Parathyroid adenoma (tissue), 2 donors: ENCODE data around the gene MCM3.

ENCODE experiments used
- H2AFZ ChIP-seq: fragments of 300-600 bp; sonication (generic); one replicate; pipeline ENCODE4 v1.7.0; 2017; ENCODE audit warnings: antibody characterized with exemption, mild to moderate bottlenecking
- H3K27ac ChIP-seq: fragments of 300-600 bp; sonication (generic); one replicate; pipeline ENCODE4 v1.7.0; 2017
- H3K27me3 ChIP-seq: fragments of 300-600 bp; sonication (generic); one replicate; pipeline ENCODE4 v1.7.0; 2017; ENCODE audit warnings: low read length; ENCODE audit not compliant: control insufficient read depth, insufficient read depth
- H3K36me3 ChIP-seq: fragments of 300-600 bp; sonication (generic); one replicate; pipeline ENCODE4 v1.7.0; 2017; ENCODE audit warnings: low read length; ENCODE audit not compliant: control insufficient read depth, insufficient read depth
- H3K4me1 ChIP-seq: fragments of 300-600 bp; sonication (generic); one replicate; pipeline ENCODE4 v1.7.0; 2017; ENCODE audit warnings: control low read depth
- H3K4me2 ChIP-seq: fragments of 300-600 bp; sonication (generic); one replicate; pipeline ENCODE4 v1.7.0; 2017; ENCODE audit warnings: low read length
- H3K4me3 ChIP-seq: fragments of 300-600 bp; sonication (generic); one replicate; pipeline ENCODE4 v1.7.0; 2017; ENCODE audit warnings: low read depth, low read length
- H3K79me2 ChIP-seq: fragments of 300-600 bp; sonication (generic); one replicate; pipeline ENCODE4 v1.7.0; 2017; ENCODE audit warnings: control low read depth
- H3K9ac ChIP-seq: fragments of 300-600 bp; sonication (generic); one replicate; pipeline ENCODE4 v1.7.0; 2017; ENCODE audit warnings: mild to moderate bottlenecking
- H3K9me3 ChIP-seq: fragments of 300-600 bp; sonication (generic); one replicate; pipeline ENCODE4 v1.7.0; 2017; ENCODE audit warnings: low read length; ENCODE audit not compliant: control insufficient read depth
- CTCF ChIP-seq: fragments of 300-600 bp; sonication (generic); IDR thresholded peaks from one replicate; pipeline ENCODE4 v1.7.0; 2017; ENCODE audit warnings: antibody characterized with exemption, mild to moderate bottlenecking
- donor health status: primary hyperparathyroidism.

The MCM3 gene

GRCh38 chr6:52241819-52242218, 42.7 kb downstream of the MCM3 start:
- no peak overlapping the region for H3K9ac ChIP-seq
- H2AFZ ChIP-seq = no peak overlapping the region
- no peak for TF ChIP-seq CTCF
- no peaks in the 10 kb centered on the region for H3K27me3 ChIP-seq
- no peaks in the 10 kb centered on the region for H3K36me3 ChIP-seq
- no peaks in the 10 kb centered on the region for H3K79me2 ChIP-seq
- H3K4me3 ChIP-seq = no peak overlapping the region
- no peak overlapping the region for H3K27ac ChIP-seq
- H3K9me3 ChIP-seq = no peaks in the 10 kb centered on the region
- H3K4me2 ChIP-seq = peak overlapping the region; percentile 26
- H3K4me1 ChIP-seq = peaks cover 6% of the 10 kb centered on the region

- TF ChIP-seq CTCF = peak; percentile 42
- Histone ChIP-seq H3K27me3 (no peaks in the 10 kb centered on the region), H2AFZ (peak overlapping the region; percentile 45), H3K79me2 (no peaks in the 10 kb centered on the region), H3K4me2 (no peak overlapping the region), H3K36me3 (no peaks in the 10 kb centered on the region), H3K4me1 (no peaks in the 10 kb centered on the region), H3K9me3 (no peaks in the 10 kb centered on the region), H3K9ac (no peak overlapping the region), H3K27ac (no peak overlapping the region), H3K4me3 (no peak overlapping the region)
Measured at GRCh38 chr6:52233975-52234823, 50.3 kb downstream of the MCM3 start.

GRCh38 chr6:52233005-52233404, 51.5 kb downstream of the MCM3 start:
- Histone ChIP-seq H2AFZ (no peak overlapping the region), H3K4me2 (no peak overlapping the region), H3K36me3 (no peaks in the 10 kb centered on the region), H3K79me2 (no peaks in the 10 kb centered on the region), H3K4me3 (no peak overlapping the region), H3K9me3 (no peaks in the 10 kb centered on the region), H3K27me3 (no peaks in the 10 kb centered on the region), H3K9ac (no peak overlapping the region), H3K4me1 (no peaks in the 10 kb centered on the region), H3K27ac (no peak overlapping the region)
- TF ChIP-seq CTCF = no peak

GRCh38 chr6:52231406-52232127, 53.0 kb downstream of the MCM3 start:
- no peaks in the 10 kb centered on the region for H3K36me3 ChIP-seq
- no peak overlapping the region for H3K4me3 ChIP-seq
- H3K4me1 ChIP-seq = no peaks in the 10 kb centered on the region
- no peak overlapping the region for H3K9ac ChIP-seq
- no peak overlapping the region for H3K4me2 ChIP-seq
- no peaks in the 10 kb centered on the region for H3K9me3 ChIP-seq
- TF ChIP-seq CTCF = no peak
- H2AFZ ChIP-seq = no peak overlapping the region
- H3K27ac ChIP-seq = no peak overlapping the region
- no peaks in the 10 kb centered on the region for H3K27me3 ChIP-seq
- no peaks in the 10 kb centered on the region for H3K79me2 ChIP-seq
